ENCODE results near the gene IL22. TPM values are rescaled to one million over a fixed set of nuclear protein-coding genes. Genes with fewer than 3 reads are reported as not detected.

Gene IL22
- total RNA-seq, 1 experiment from 2014 or later, result not detected

DNA sequence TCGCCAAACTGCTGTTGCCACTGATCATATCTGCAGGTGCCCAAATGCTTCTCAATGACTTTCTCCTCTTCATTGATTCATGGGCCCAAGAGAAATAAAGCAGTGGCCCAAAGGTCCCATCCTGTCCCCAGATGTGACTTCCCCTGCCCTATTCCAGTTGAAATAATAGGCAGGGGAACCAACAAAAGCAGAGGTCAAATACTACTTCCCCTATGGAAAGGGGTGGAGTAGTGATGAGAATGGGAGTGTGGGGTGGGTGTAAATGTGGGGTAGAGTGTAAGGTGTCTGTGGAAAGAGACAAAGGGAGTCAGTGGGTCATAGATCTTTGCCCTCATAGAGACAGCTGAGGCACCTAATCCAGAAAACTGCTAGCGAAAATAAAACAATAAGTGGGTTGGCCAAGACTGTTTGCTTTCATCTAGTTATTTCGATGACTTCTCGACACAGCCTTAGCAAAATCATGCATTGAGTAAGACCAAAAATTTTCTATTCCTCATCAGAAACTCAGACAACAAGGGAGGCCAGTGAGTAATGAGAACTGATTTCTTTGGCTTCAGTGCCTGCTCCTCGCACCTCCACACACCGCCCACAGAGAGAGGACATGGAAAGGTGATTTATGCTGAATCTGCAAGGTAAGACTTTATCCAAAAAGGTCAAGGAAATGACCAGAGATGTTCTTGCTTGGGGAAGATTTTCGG lies 10.9 kb upstream of the IL22 start:
- no peak overlapping the region for H3K4me3 ChIP-seq (replicated peaks in 1 of 2; ENCODE audit: low read depth in 1 of 2, low read length in 2 of 2)
- ChIA-PET RAD21 (ENCODE audit: low non-redundant PET in 1 of 2, low total read pairs in 2 of 2, uncharacterized antibody in 2 of 2, unreplicated experiment in 2 of 2) (no interaction called here), POLR2A (no interaction called here), CTCF (no interaction called here)
- H2AFZ ChIP-seq (ENCODE audit: low read depth, low read length, poor library complexity, severe bottlenecking), result no peak overlapping the region
- no peak overlapping the region for H3K27ac ChIP-seq (ENCODE audit: low read depth, low read length)
- no peaks in the 10 kb centered on the region for H4K20me1 ChIP-seq (ENCODE audit: insufficient read depth)
- no peaks in the 10 kb centered on the region for H3K27me3 ChIP-seq (ENCODE audit: insufficient read depth, low read length)
- no peaks in the 10 kb centered on the region for H3K9me2 ChIP-seq (ENCODE audit: insufficient read depth)
- ATAC-seq (no peak), DNase-seq (ENCODE audit: low read depth, low spot score) (no peak)
- H3K9me3 ChIP-seq (ENCODE audit: control insufficient read depth in 1 of 2, insufficient read depth in 1 of 2, low read depth in 1 of 2, low read length in 2 of 2), result no peaks in the 10 kb centered on the region
- H3K36me3 ChIP-seq (ENCODE audit: control insufficient read depth in 1 of 2, insufficient read depth in 2 of 2, low read length in 2 of 2), result no peaks in the 10 kb centered on the region
- no peak overlapping the region for H3K9ac ChIP-seq (ENCODE audit: low read length)
- H3K4me2 ChIP-seq (ENCODE audit: low read length), result no peak overlapping the region
- no peaks in the 10 kb centered on the region for H3K79me2 ChIP-seq (ENCODE audit: insufficient read depth, low read length)
- intact Hi-C loops (cut with micrococcal nuclease), result no loop called here
- BruUV-seq (replicated peaks), result no TSS peak
- peaks cover 0 to 3% of the 10 kb centered on the region in 2 experiments; a peak in 1 of 4 replicates for H3K4me1 ChIP-seq (ENCODE audit: control insufficient read depth in 1 of 2, insufficient read depth in 2 of 2, low read length in 2 of 2)
- TF ChIP-seq POLR2A (IDR thresholded peaks at IDR 0.05; ENCODE audit: borderline replicate concordance, extremely low read depth, insufficient read depth, insufficient read length), result no peak
- TF ChIP-seq EZH2phosphoT487 (IDR thresholded peaks at IDR 0.05; ENCODE audit: borderline replicate concordance), result no peak
- no peak for TF ChIP-seq CEBPB (IDR thresholded peaks at IDR 0.05; ENCODE audit: low read depth)
- TF ChIP-seq, protein P1, sequence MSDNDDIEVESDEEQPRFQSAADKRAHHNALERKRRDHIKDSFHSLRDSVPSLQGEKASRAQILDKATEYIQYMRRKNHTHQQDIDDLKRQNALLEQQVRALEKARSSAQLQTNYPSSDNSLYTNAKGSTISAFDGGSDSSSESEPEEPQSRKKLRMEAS (IDR thresholded peaks at IDR 0.05), result no peak
- TF ChIP-seq SRF (IDR thresholded peaks at IDR 0.05; ENCODE audit: low read depth), result no peak
- no peak for TF ChIP-seq ZFX (IDR thresholded peaks at IDR 0.05)
- no peak for TF ChIP-seq EZH2 (IDR thresholded peaks at IDR 0.05)
- TF ChIP-seq, protein P2, sequence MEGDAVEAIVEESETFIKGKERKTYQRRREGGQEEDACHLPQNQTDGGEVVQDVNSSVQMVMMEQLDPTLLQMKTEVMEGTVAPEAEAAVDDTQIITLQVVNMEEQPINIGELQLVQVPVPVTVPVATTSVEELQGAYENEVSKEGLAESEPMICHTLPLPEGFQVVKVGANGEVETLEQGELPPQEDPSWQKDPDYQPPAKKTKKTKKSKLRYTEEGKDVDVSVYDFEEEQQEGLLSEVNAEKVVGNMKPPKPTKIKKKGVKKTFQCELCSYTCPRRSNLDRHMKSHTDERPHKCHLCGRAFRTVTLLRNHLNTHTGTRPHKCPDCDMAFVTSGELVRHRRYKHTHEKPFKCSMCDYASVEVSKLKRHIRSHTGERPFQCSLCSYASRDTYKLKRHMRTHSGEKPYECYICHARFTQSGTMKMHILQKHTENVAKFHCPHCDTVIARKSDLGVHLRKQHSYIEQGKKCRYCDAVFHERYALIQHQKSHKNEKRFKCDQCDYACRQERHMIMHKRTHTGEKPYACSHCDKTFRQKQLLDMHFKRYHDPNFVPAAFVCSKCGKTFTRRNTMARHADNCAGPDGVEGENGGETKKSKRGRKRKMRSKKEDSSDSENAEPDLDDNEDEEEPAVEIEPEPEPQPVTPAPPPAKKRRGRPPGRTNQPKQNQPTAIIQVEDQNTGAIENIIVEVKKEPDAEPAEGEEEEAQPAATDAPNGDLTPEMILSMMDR (IDR thresholded peaks at IDR 0.05 in 2 of 3, conservative IDR thresholded peaks at IDR 0.05 in 1 of 3; ENCODE audit: borderline replicate concordance in 1 of 3, insufficient read depth in 1 of 3, low read depth in 2 of 3, low read length in 2 of 3), result no peak
- TF ChIP-seq, protein P3, sequence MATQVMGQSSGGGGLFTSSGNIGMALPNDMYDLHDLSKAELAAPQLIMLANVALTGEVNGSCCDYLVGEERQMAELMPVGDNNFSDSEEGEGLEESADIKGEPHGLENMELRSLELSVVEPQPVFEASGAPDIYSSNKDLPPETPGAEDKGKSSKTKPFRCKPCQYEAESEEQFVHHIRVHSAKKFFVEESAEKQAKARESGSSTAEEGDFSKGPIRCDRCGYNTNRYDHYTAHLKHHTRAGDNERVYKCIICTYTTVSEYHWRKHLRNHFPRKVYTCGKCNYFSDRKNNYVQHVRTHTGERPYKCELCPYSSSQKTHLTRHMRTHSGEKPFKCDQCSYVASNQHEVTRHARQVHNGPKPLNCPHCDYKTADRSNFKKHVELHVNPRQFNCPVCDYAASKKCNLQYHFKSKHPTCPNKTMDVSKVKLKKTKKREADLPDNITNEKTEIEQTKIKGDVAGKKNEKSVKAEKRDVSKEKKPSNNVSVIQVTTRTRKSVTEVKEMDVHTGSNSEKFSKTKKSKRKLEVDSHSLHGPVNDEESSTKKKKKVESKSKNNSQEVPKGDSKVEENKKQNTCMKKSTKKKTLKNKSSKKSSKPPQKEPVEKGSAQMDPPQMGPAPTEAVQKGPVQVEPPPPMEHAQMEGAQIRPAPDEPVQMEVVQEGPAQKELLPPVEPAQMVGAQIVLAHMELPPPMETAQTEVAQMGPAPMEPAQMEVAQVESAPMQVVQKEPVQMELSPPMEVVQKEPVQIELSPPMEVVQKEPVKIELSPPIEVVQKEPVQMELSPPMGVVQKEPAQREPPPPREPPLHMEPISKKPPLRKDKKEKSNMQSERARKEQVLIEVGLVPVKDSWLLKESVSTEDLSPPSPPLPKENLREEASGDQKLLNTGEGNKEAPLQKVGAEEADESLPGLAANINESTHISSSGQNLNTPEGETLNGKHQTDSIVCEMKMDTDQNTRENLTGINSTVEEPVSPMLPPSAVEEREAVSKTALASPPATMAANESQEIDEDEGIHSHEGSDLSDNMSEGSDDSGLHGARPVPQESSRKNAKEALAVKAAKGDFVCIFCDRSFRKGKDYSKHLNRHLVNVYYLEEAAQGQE (IDR thresholded peaks at IDR 0.05; ENCODE audit: low read depth), result no peak
- no peak for TF ChIP-seq JUND (IDR thresholded peaks at IDR 0.05)
- no peak for TF ChIP-seq CBX3 (IDR thresholded peaks at IDR 0.05; ENCODE audit: low read depth)
- no peak for TF ChIP-seq EGR1 (IDR thresholded peaks at IDR 0.05; ENCODE audit: low read depth)
- no peak for TF ChIP-seq SP1 (IDR thresholded peaks at IDR 0.05; ENCODE audit: low read depth)
- no peak for TF ChIP-seq ZNF274 (IDR thresholded peaks at IDR 0.05; ENCODE audit: low read depth, low read length)
- TF ChIP-seq RAD21 (IDR thresholded peaks at IDR 0.05; ENCODE audit: low read depth), result no peak
